MM.1S (cell line): ENCODE measurements around the gene EHF.

Experiments used
- CTCF ChIP-seq: fragments of 300-600 bp; sonication (generic); IDR thresholded peaks from 2 replicates; pipeline ENCODE4 v1.5.1; 2016; ENCODE audit warnings: antibody characterized with exemption, low read length, mixed read lengths
- EZH2 ChIP-seq: fragments of 300-600 bp; sonication (generic); optimal IDR thresholded peaks from 2 replicates; pipeline ENCODE3; 2017; ENCODE audit warnings: low read depth, mild to moderate bottlenecking, antibody characterized with exemption, low read length, mixed read lengths
- EZH2phosphoT487 ChIP-seq: fragments of 300-600 bp; sonication (generic); IDR thresholded peaks from 2 replicates; pipeline ENCODE4 v1.6.1; 2018; ENCODE audit warnings: antibody characterized with exemption, low read length

- no peak for TF ChIP-seq EZH2phosphoT487
- no peak for TF ChIP-seq CTCF
- TF ChIP-seq EZH2: no peak
Measured at GRCh38 chr11:34640050-34640923, 19.4 kb downstream of the EHF start.
